Kidney (tissue), 14 donors: ENCODE measurements around the gene ZAR1L. TPM values are rescaled to one million over a fixed set of nuclear protein-coding genes. Genes with fewer than 3 reads are reported as not detected.
A peak's percentile ranks its signal among the peaks of the same experiment; 100 is the strongest.

ENCODE experiments used
- DNase-seq, 5 donors: peaks; one replicate each; pipeline ENCODE4 v3.0.0-alpha.2; 2013 to 2020
- FAIRE-seq: peaks from 2 replicates; lab custom pipeline; 2012; peaks lifted over from hg19 to GRCh38; lab: Jason Lieb, UNC
- H3K27ac ChIP-seq, 2 donors: one replicate each; pipeline ENCODE4 v1.7.0; 2013; ENCODE audit warnings: low read depth in 2 of 2, low read length in 2 of 2, inconsistent platforms in 1 of 2
- H3K27me3 ChIP-seq: one replicate; pipeline ENCODE4 v1.7.1; 2013; ENCODE audit warnings: low read length, inconsistent platforms; ENCODE audit not compliant: control insufficient read depth, insufficient read depth
- H3K36me3 ChIP-seq, 3 donors: one replicate each; pipeline versions ENCODE4 v1.7.0 to v1.7.1; 2013; ENCODE audit warnings: low read length in 3 of 3, control low read depth in 1 of 3, inconsistent platforms in 1 of 3; ENCODE audit not compliant: insufficient read depth in 3 of 3, control insufficient read depth in 2 of 3
- H3K4me1 ChIP-seq, 3 donors: one replicate each; pipeline versions ENCODE4 v1.7.0 to v1.7.1; 2013; ENCODE audit warnings: low read length in 3 of 3, inconsistent platforms in 1 of 3, low read depth in 1 of 3; ENCODE audit not compliant: control insufficient read depth in 2 of 3, insufficient read depth in 2 of 3
- H3K4me3 ChIP-seq, 3 donors: one replicate each; pipeline versions ENCODE4 v1.7.0 to v1.8.1; 2013; ENCODE audit warnings: low read length in 3 of 3, control low read depth in 1 of 3, inconsistent platforms in 1 of 3
- H3K9ac ChIP-seq, 3 donors: one replicate each; pipeline versions ENCODE4 v1.7.0 to v1.7.1; 2013; ENCODE audit warnings: low read length in 3 of 3, control low read depth in 1 of 3, inconsistent platforms in 1 of 3
- H3K9me3 ChIP-seq, 3 donors: one replicate each; pipeline versions ENCODE4 v1.7.0 to v1.7.1; 2013; ENCODE audit warnings: low read length in 3 of 3, control low read depth in 1 of 3, inconsistent platforms in 1 of 3; ENCODE audit not compliant: control insufficient read depth in 2 of 3, insufficient read depth in 1 of 3
- CTCF ChIP-seq: IDR thresholded peaks from 3 replicates; pipeline ENCODE4 v1.5.1; 2012; ENCODE audit warnings: mild to moderate bottlenecking, moderate library complexity, borderline replicate concordance; ENCODE audit not compliant: insufficient read depth; ENCODE audit errors: extremely low read depth
- intact Hi-C: fragments of 100-400 bp; cut with DNase I; formaldehyde crosslinking; loops from one replicate; pipeline ENCODE4 v1.11.1; 2022
- polyA plus RNA-seq: library from polyadenylated mRNA; stranded (reverse); fragments of 350-450 nt; fragmentation: Illumina TruSeq; extraction: RNeasy Lipid Tissue Mini Kit (QIAGEN cat#74804); gene quantifications from one replicate; pipeline ENCODE4 v1.2.3, GENCODE V29; 2014; ENCODE audit warnings: low read depth, low replicate concordance; ENCODE audit not compliant: insufficient read depth
- total RNA-seq: library from RNA; stranded (reverse); fragmentation: NEBNext Ultra II Directional; extraction: Animal tissue kit (Norgen Biotek cat#: 25700); gene quantifications from one replicate; pipeline ENCODE4 v1.2.1, GENCODE V29; 2021
- donor health status: control.
- donor health status: control.
- donor health status: control.
- donor health status: control.
- donor health status: control.
- donor health status: DM: yes; HTN: yes; CAD: no.
- donor health status: Normal renal cell carcinoma (clear cell type).

The ZAR1L gene
- total and polyA plus RNA-seq, 2 donors from 2014 or later: not detected

- no peaks in the 10 kb centered on the region for H3K4me1 ChIP-seq
- H3K9ac ChIP-seq: no peak overlapping the region
- H3K4me3 ChIP-seq: peak overlapping the region in 2 of 3 donors; percentile 20 to 38
- no peaks in the 10 kb centered on the region for H3K27me3 ChIP-seq
- no peaks in the 10 kb centered on the region for H3K9me3 ChIP-seq
- no peak for TF ChIP-seq CTCF
- FAIRE-seq (no peak), DNase-seq (no peak)
- no peak overlapping the region for H3K27ac ChIP-seq
- intact Hi-C loops: no loop called here
- no peaks in the 10 kb centered on the region for H3K36me3 ChIP-seq
These were observed 60.0 kb downstream of the ZAR1L start for GRCh38 chr13:32254916-32255723.

GRCh38 chr13:32254416-32254815 is 60.7 kb downstream of the ZAR1L start:
- no peak for FAIRE-seq
- Histone ChIP-seq H3K4me3 (peak overlapping the region in 2 of 3 donors; percentile 3 to 38), H3K36me3 (peaks cover 0 to 5% (median 3%) of the 10 kb centered on the region in 3 donors), H3K27ac (peak overlapping the region in 1 of 2 donors; percentile 10), H3K27me3 (no peaks in the 10 kb centered on the region), H3K4me1 (no peaks in the 10 kb centered on the region), H3K9ac (no peak overlapping the region), H3K9me3 (no peaks in the 10 kb centered on the region)
- no peak for TF ChIP-seq CTCF
- intact Hi-C loops: no loop called here
- no peak for DNase-seq

- Histone ChIP-seq H3K27ac (peak overlapping the region in 1 of 2 donors; percentile 10), H3K9ac (no peak overlapping the region), H3K36me3 (peaks cover 0 to 6% (median 3%) of the 10 kb centered on the region in 3 donors), H3K9me3 (no peaks in the 10 kb centered on the region), H3K27me3 (no peaks in the 10 kb centered on the region), H3K4me3 (peak overlapping the region in 2 of 3 donors; percentile 3 to 38), H3K4me1 (no peaks in the 10 kb centered on the region)
- TF ChIP-seq CTCF: no peak
- intact Hi-C loops: no loop called here
- no peak for FAIRE-seq
- no peak for DNase-seq
These were observed 61.2 kb downstream of the ZAR1L start for GRCh38 chr13:32253911-32254399.

Other genes with a start within 250 kb of the ZAR1L start
- 2.0 TPM for gene BRCA2, start 145 bp upstream of the ZAR1L start, total RNA-seq
- 0.02 TPM for gene BRCA2, start 145 bp upstream of the ZAR1L start, polyA plus RNA-seq
- 14.5 TPM for gene N4BP2L1, start 112.8 kb upstream of the ZAR1L start, total RNA-seq
- gene N4BP2L1, start 112.8 kb upstream of the ZAR1L start, polyA plus RNA-seq: 10.1 TPM
- 165 TPM for gene N4BP2L2, start 223.4 kb upstream of the ZAR1L start, total RNA-seq
- gene N4BP2L2, start 223.4 kb upstream of the ZAR1L start, polyA plus RNA-seq: 71.3 TPM